LoVo (cell line): ENCODE results near the gene ZBTB20.

Experiments used
- DNase-seq: peaks from one replicate; pipeline ENCODE4 v3.0.0-alpha.2; 2016; ENCODE audit warnings: low spot score

Gene ZBTB20

GRCh38 chr3:114374433-114374990, 772.6 kb downstream of the ZBTB20 start:
- no peak for DNase-seq

DNA sequence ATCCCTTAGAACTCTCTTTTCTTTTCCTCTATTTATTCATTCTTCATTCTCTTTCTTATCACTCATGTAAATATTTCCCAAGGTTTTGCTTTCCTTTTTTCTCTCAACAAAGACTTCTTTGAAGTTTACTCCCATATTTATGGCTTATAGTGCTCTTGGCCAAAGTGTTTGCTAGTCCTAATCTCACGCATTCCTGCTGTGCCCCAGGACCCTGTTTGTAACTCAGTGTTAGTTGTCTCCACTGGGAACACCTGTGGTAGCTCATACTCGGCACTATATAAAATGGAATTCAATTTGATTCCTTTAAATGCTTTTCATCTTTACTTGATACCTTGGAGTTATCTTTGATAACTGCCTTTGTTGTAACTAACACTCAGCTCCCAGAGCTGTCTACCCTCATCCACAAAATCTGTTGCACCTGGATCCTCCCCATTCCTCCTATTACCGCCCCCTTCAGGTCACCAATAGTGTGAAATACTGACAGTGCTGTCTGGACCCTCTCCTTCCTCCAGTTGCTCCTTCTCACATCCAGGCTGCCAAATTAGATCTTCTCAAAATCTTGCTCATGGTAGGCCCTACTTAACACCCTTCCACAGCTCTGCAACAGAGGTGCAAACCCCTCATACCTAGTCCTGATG, 776.4 kb downstream of the ZBTB20 start:
- DNase-seq: no peak

DNA sequence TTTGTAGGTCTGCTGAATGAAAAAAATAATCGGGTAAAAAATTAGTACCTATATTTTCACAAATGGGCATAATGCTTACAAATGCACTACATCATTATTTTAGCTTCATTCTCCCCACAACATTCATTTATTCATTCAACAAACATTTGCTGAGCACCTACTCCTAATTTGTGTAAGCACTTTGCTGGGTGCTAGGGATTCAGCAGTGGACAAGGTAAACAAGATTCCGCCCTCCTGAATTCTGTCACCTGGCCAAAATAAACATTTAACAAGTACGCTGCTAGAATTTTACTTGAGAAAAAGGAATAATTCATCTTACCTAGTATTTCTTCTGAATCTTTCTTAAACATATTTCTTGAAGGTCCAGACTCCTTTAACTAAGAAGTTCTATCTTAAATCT, 781.2 kb downstream of the ZBTB20 start:
- DNase-seq: no peak

DNA sequence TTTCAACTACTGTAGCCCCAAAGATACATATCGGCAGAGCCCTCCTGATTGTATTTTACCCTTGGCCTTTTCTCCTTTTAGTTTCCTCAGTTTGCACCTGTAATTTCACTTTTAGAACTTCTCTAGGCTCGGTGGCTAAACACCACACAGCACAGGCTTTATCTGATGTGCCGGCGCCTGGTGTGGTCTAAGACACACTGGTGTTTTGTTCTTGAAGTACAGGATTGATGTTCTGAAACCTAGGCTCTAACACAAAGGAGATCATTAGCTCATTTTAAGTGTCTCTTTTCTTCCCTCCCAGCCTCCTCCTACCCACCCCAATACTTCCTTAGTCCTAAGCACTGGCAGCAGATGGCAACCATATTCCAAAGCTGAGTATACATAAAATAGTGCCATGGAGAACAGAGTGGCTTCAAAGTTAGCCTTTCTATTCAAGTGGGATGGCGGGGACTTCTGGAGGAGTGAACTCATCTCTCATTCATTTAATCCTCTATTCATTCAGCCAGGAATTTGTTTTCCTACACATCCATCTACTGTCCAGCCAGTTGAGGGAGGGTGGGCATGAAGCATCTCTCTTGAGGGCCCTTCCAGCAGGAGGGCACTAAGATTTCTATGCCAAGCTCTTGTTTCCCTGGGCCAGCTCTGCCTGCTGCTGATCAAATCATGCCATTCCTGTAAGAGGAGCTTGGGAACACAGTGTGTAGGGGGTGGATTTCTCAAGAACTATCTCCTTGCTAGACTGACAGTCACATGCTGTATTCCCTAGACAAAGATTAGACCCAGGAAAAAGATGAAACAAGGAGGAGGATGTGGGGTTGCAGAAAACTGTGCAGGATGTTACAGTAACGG, 782.1 kb downstream of the ZBTB20 start:
- no peak for DNase-seq

DNA sequence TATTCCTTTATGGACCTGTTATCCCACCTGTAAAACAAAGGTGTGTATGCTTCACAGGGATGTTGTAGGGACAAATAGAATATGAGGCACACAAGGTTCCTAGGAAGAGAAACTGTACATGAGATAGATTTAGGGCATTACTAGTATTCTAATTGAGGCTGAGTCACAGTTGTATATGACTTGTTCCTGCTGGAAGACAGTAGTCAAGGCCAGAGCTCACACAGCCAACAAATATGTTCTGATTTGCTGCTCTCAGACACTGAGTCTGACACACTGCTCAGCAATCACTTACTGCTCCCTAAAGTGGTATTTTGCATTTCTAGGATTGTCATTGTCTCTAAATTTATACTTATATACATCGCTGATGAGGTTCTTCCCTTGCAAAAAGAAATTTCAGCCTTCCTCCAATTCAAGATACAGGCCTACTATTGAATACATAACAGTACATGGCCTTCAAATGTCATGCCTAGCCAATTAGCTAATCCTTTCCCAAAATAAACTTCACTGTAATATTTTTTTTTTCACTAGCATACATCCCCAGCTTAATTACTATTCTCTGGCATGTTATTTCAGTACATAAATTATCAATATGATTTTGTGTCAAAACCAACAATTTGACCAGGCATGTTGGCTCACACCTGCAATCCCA, 783.4 kb downstream of the ZBTB20 start:
- DNase-seq: no peak

GRCh38 chr3:114362815-114363214, 784.3 kb downstream of the ZBTB20 start:
- DNase-seq: peak; percentile 23

DNA sequence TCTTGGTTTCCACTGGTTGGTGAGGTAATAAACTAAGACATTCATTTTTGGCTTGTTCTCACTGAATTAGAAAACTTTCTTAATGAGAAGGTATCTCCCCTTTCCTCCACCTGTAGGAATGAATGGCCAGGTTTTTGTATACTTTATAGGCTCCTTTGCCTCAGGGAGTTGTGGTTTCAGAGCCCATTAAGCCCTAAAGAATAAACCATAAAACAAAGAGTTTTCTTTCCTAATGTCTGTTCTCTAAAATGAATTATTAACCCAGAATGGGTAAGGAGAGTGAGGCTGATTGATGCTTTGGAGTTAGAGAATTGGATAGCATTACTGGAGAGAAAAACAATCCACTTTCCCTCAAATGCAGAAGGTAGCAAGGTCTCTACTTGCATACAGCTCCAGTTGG, 785.7 kb downstream of the ZBTB20 start:
- DNase-seq: no peak

DNA sequence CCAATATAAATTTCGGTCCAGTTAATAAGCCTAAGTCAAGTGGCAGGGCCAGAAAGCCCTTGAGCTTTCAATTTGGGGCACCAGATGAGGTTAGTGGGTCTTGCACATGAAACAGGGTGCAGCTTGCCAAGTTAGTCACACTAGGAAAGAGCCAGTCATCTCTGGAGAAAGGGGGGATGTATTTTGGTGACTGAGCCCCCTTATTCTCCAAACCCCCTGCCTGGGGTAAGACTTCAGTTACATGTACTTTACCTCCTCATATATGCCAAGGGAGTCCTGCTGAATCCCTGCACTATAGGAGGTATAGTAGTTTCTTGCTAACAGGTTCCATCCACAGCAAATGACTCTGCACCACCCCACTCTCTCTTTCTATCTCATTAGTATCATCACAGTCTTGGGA, 790.6 kb downstream of the ZBTB20 start:
- no peak for DNase-seq

- no peak for DNase-seq
These were observed 791.0 kb downstream of the ZBTB20 start for GRCh38 chr3:114356066-114356465.

DNA sequence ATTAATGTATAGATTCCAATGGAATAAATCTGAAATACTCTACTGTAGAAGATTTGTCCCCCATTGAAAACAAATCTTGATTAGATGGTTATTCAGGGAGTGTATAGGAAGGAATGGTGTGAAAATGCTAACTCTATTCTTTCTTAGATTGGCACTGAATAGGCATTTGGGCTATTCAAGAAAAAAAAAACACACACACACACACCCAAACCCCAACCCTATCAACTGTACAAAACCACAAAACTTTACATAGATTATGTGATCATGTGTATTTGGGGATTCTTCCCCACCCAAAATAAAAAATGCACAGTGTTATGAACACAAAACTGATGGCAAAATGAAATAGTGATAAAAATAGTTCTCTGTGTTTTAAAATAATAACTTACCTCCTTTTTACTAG, 791.4 kb downstream of the ZBTB20 start:
- DNase-seq: no peak

DNA sequence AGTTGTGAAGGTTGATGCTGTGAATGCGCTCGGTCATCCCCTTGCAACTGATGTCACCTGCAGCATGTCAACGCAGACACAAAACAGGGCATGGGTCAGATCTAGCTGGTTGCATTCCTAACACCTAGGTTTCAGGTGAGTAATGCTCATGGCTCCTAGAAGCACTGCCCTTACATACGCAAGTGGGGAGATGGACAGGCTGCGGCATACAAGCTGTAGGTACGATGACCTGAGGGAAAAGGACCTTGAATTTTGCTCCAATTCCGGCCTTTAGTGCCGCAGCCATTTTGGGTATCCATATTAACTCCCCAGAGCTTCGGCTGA, 795.3 kb downstream of the ZBTB20 start:
- DNase-seq: no peak

DNA sequence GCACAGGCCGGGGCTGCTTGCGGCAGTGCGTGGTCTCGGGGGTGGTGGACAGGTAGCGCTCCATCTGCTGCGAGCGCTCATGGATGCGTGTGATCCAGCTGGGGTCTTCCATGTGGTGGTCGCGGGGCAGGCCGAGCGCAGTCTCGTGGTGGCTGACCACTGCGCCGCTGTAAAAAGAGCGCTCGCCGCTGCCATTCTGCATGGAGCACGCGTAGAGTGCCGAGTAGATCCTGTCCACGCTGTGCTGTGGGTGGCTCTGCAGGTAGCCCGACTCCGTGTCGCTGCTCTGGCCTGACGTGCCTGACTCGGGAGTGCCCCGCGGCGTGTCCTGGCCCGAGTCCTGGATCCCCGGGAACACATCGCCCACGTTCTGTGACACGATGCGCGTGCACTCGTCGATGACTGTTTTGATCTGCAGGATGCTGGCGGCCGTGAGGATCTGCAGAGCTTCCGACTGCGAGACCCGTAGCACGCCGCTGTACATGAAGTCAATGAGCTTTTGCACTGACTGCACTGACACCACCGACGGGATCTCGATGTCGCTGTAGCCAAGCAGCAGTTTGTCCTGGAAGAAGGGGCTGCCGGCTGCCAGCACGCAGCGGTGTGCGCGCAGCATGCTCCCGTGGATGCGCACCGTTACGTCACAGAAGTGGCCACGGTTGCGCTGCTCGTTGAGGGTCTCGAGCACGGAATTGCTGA, 795.8 kb downstream of the ZBTB20 start:
- no peak for DNase-seq

GRCh38 chr3:114350690-114351089, 796.4 kb downstream of the ZBTB20 start:
- DNase-seq: no peak

GRCh38 chr3:114350271-114350670, 796.8 kb downstream of the ZBTB20 start:
- DNase-seq: no peak

DNA sequence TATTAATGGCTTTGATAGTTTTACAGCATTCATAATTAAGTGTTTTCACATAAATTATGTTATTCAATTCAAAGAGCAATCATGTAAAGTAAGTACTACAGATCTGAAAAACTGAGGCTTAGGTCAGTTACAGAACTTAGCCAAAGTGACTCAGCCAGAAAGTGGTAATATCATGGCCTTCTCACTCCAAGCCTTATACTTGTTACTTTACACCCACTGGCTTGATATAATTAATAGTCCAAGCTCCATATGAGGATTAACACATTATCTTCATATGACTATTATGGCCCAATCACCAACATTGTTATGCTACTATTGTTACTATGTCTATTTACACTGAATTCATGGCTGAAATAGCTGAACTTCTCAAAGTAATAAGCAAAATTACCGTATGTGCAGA, 802.6 kb downstream of the ZBTB20 start:
- DNase-seq: no peak

DNA sequence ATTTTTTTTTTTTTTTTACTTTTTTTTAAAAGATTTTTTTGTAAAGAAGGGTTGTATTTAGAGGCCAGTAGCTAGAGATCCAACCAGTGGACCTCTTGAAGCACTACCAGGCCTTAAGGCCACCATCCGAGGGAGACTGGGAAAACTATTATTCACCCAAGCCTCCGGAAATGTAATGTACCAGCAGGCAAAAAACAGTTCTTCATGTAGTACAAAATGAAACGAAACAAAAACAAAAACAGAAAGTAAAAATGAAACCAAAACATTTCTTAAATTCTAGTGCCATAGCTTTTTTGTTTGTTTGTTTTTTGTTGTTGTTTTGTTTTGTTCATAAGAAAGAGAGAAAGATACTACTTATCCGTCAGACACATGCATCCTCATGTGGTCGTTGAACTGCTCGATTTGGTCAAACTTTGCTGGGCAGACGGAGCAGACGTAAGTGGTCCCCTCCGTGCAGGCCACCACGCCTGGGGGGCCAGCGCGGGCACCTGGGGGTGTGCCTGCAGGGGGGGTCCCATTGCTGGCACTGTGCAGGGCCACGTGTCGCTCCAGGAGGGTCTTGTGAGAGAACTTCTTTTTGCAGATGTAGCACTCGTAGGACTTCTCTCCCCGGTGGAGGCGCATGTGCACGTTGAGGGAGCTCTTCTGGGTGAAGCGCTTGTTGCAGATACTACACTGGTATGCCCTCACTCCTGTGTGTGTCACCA, 808.3 kb downstream of the ZBTB20 start:
- DNase-seq: no peak

- no peak for DNase-seq
These were observed 810.2 kb downstream of the ZBTB20 start for GRCh38 chr3:114336857-114337256.

- DNase-seq: no peak
These were observed 810.9 kb downstream of the ZBTB20 start for GRCh38 chr3:114336122-114336697.

GRCh38 chr3:114333923-114334240, 813.2 kb downstream of the ZBTB20 start:
- no peak for DNase-seq

DNA sequence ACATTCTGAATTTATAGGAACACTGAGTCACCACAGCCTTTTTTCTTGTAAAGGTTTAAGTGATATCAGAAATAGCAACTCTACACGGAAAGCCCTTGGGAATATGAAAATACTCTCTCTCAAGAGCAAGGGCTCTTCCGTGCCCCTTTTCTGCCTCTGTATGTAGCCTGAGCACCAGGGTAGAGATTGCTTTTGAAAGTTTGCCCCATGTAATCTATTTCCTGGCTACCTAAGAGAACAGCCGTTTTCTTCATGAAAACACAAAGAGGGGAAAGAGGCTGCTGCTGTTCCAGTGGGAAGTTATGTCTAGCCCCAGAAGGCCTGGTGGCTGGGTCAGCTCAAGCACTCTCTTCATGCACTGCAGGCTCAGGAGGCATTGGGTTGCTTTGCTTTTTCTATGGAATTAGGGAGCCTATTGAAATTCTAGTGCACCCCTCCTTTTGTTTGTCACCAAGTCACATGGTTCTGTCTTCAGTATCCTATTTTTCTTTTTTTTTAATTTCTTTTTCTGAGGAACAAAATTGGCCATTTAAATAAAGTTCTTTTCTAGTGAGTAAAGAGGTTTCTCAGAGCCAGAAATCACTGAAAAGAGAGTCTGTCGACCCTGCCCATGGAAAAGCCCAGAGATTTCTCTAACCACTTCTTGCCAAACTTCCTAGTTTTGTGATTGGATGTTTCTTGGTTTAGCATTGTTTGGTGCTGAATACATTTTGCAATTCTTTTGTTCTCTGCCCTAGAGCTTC, 813.7 kb downstream of the ZBTB20 start:
- no peak for DNase-seq
